ENCODE results near the gene ZNF878. TPM values are rescaled to one million over a fixed set of nuclear protein-coding genes. Genes with fewer than 3 reads are reported as not detected.

ZNF878 gene
- total RNA-seq, 1 experiment from 2014 or later: not detected

DNA sequence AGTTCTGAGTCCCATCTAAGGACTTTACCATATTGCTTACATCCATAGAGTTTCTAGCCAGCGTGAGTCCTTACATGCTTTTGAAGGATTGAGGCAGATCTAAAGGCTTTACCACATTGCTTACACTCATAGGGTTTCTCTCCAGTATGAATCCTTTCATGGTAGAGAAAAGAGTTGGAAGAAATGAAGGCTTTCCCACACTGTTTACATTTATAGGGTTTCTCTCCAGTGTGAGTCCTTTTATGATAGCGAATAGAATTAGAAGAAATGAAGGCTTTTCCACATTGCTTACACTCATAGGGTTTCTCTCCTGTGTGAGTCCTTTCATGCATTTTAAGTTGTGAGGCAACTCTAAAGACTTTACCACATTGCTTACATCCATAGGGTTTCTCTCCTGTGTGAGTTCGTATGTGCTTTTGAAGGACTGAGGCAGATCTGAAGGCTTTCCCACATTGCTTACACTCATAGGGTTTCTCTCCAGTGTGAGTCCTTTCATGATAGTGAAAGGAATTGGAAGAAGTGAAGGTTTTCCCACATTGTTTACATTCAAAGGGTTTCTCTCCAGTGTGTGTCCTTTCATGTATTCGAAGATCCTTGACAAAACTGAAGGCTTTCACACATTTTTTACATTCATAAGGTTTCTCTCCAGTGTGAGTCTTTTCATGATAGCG is 8.9 kb downstream of the ZNF878 start:
- Histone ChIP-seq H3K27me3 (ENCODE audit: insufficient read depth, low read length) (no peaks in the 10 kb centered on the region), H3K4me1 (ENCODE audit: control insufficient read depth in 1 of 2, insufficient read depth in 2 of 2, low read length in 2 of 2) (no peaks in the 10 kb centered on the region), H3K36me3 (ENCODE audit: control insufficient read depth in 1 of 2, insufficient read depth in 2 of 2, low read length in 2 of 2) (no peaks in the 10 kb centered on the region), H2AFZ (ENCODE audit: low read depth, low read length, poor library complexity, severe bottlenecking) (no peak overlapping the region), H3K9me3 (ENCODE audit: control insufficient read depth in 1 of 2, insufficient read depth in 1 of 2, low read depth in 1 of 2, low read length in 2 of 2) (peaks cover 11 to 21% of the 10 kb centered on the region in 2 experiments; a peak in 2 of 4 replicates), H3K9ac (ENCODE audit: low read length) (no peak overlapping the region), H3K9me2 (ENCODE audit: insufficient read depth) (no peaks in the 10 kb centered on the region), H3K4me3 (replicated peaks in 1 of 2; ENCODE audit: low read depth in 1 of 2, low read length in 2 of 2) (no peak overlapping the region), H3K27ac (ENCODE audit: low read depth, low read length) (no peak overlapping the region), H3K4me2 (ENCODE audit: low read length) (no peak overlapping the region), H4K20me1 (ENCODE audit: insufficient read depth) (no peaks in the 10 kb centered on the region), H3K79me2 (ENCODE audit: insufficient read depth, low read length) (no peaks in the 10 kb centered on the region)
- CTCF ChIA-PET: no interaction called here
- TF ChIP-seq ELF1 (IDR thresholded peaks at IDR 0.05; ENCODE audit: borderline replicate concordance, low read depth): no peak
- TF ChIP-seq ZNF274 (IDR thresholded peaks at IDR 0.05; ENCODE audit: low read depth, low read length): peak; percentile 56
- no peak for DNase-seq (ENCODE audit: low read depth, low spot score)
- POLR2A ChIA-PET: no interaction called here
- no peak for ATAC-seq
- RAD21 ChIA-PET (ENCODE audit: low non-redundant PET in 1 of 2, low total read pairs in 2 of 2, uncharacterized antibody in 2 of 2, unreplicated experiment in 2 of 2): no interaction called here
- BruUV-seq (replicated peaks): no TSS peak
- intact Hi-C loops (cut with micrococcal nuclease): no loop called here

GRCh38 chr19:12042893-12043292 is 9.9 kb downstream of the ZNF878 start:
- H3K9ac ChIP-seq (ENCODE audit: low read length): no peak overlapping the region
- no peaks in the 10 kb centered on the region for H3K27me3 ChIP-seq (ENCODE audit: insufficient read depth, low read length)
- intact Hi-C loops (cut with micrococcal nuclease): no loop called here
- H2AFZ ChIP-seq (ENCODE audit: low read depth, low read length, poor library complexity, severe bottlenecking): no peak overlapping the region
- ATAC-seq (no peak), DNase-seq (ENCODE audit: low read depth, low spot score) (no peak)
- POLR2A ChIA-PET: no interaction called here
- H3K4me2 ChIP-seq (ENCODE audit: low read length): no peak overlapping the region
- TF ChIP-seq EZH2 (IDR thresholded peaks at IDR 0.05): no peak
- TF ChIP-seq, protein P1, sequence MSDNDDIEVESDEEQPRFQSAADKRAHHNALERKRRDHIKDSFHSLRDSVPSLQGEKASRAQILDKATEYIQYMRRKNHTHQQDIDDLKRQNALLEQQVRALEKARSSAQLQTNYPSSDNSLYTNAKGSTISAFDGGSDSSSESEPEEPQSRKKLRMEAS (IDR thresholded peaks at IDR 0.05): no peak
- TF ChIP-seq ELF1 (IDR thresholded peaks at IDR 0.05; ENCODE audit: borderline replicate concordance, low read depth): no peak
- TF ChIP-seq, protein P2, sequence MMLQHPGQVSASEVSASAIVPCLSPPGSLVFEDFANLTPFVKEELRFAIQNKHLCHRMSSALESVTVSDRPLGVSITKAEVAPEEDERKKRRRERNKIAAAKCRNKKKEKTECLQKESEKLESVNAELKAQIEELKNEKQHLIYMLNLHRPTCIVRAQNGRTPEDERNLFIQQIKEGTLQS (IDR thresholded peaks at IDR 0.05): no peak
- TF ChIP-seq JUND (IDR thresholded peaks at IDR 0.05): no peak
- TF ChIP-seq POLR2AphosphoS5 (IDR thresholded peaks at IDR 0.05; ENCODE audit: low read depth, low read length): no peak
- no peak for TF ChIP-seq SP1 (IDR thresholded peaks at IDR 0.05; ENCODE audit: low read depth)
- TF ChIP-seq, protein P3, sequence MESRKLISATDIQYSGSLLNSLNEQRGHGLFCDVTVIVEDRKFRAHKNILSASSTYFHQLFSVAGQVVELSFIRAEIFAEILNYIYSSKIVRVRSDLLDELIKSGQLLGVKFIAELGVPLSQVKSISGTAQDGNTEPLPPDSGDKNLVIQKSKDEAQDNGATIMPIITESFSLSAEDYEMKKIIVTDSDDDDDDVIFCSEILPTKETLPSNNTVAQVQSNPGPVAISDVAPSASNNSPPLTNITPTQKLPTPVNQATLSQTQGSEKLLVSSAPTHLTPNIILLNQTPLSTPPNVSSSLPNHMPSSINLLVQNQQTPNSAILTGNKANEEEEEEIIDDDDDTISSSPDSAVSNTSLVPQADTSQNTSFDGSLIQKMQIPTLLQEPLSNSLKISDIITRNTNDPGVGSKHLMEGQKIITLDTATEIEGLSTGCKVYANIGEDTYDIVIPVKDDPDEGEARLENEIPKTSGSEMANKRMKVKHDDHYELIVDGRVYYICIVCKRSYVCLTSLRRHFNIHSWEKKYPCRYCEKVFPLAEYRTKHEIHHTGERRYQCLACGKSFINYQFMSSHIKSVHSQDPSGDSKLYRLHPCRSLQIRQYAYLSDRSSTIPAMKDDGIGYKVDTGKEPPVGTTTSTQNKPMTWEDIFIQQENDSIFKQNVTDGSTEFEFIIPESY (IDR thresholded peaks at IDR 0.05; ENCODE audit: extremely low read depth, insufficient replicate concordance, low read length): no peak
- no peak for TF ChIP-seq EZH2phosphoT487 (IDR thresholded peaks at IDR 0.05; ENCODE audit: borderline replicate concordance)
- TF ChIP-seq YY1 (IDR thresholded peaks at IDR 0.05; ENCODE audit: extremely low read depth, insufficient replicate concordance, low read depth, low read length): no peak
- no peak for TF ChIP-seq CBX3 (IDR thresholded peaks at IDR 0.05; ENCODE audit: low read depth)
- TF ChIP-seq EGR1 (IDR thresholded peaks at IDR 0.05; ENCODE audit: low read depth): no peak
- no peak for TF ChIP-seq CEBPB (IDR thresholded peaks at IDR 0.05; ENCODE audit: low read depth)
- TF ChIP-seq ZNF274 (IDR thresholded peaks at IDR 0.05; ENCODE audit: low read depth, low read length): no peak
- TF ChIP-seq FOSL1 (IDR thresholded peaks at IDR 0.05; ENCODE audit: low read depth): no peak
- no peak for TF ChIP-seq RAD21 (IDR thresholded peaks at IDR 0.05; ENCODE audit: low read depth)
- TF ChIP-seq TCF7L2 (IDR thresholded peaks at IDR 0.05; ENCODE audit: borderline replicate concordance, extremely low read depth, insufficient read depth, insufficient read length): no peak
- TF ChIP-seq SRF (IDR thresholded peaks at IDR 0.05; ENCODE audit: low read depth): no peak
- no peak for TF ChIP-seq POLR2A (IDR thresholded peaks at IDR 0.05; ENCODE audit: borderline replicate concordance, extremely low read depth, insufficient read depth, insufficient read length)
- no peaks in the 10 kb centered on the region for H3K36me3 ChIP-seq (ENCODE audit: control insufficient read depth in 1 of 2, insufficient read depth in 2 of 2, low read length in 2 of 2)
- no peaks in the 10 kb centered on the region for H4K20me1 ChIP-seq (ENCODE audit: insufficient read depth)
- H3K4me1 ChIP-seq (ENCODE audit: control insufficient read depth in 1 of 2, insufficient read depth in 2 of 2, low read length in 2 of 2): no peaks in the 10 kb centered on the region
- no peaks in the 10 kb centered on the region for H3K9me2 ChIP-seq (ENCODE audit: insufficient read depth)
- H3K79me2 ChIP-seq (ENCODE audit: insufficient read depth, low read length): no peaks in the 10 kb centered on the region
- RAD21 ChIA-PET (ENCODE audit: low non-redundant PET in 1 of 2, low total read pairs in 2 of 2, uncharacterized antibody in 2 of 2, unreplicated experiment in 2 of 2): no interaction called here
- CTCF ChIA-PET: no interaction called here
- no TSS peak for BruUV-seq (replicated peaks)
- H3K9me3 ChIP-seq (ENCODE audit: control insufficient read depth in 1 of 2, insufficient read depth in 1 of 2, low read depth in 1 of 2, low read length in 2 of 2): peaks cover 11 to 19% of the 10 kb centered on the region in 2 experiments; a peak in 2 of 4 replicates
- H3K4me3 ChIP-seq (replicated peaks in 1 of 2; ENCODE audit: low read depth in 1 of 2, low read length in 2 of 2): no peak overlapping the region
- H3K27ac ChIP-seq (ENCODE audit: low read depth, low read length): no peak overlapping the region

Measured in HCT116 (cell line).